HL-60/S4 treated with retinoic acid at 250 ng/mL for 4 days and 3 days (cell line): Measurements from ENCODE around the gene PCIF1.
"Not testable (repeated sequence)": the region's sequence is repeated elsewhere in the genome, so short reads cannot be mapped to it uniquely, and the experiment has no call there.

Experiments used
- in situ Hi-C: fragments of 300-500 bp; cut with MboI; formaldehyde crosslinking; loops from 2 replicates; pipeline ENCODE4 v1.7.0; 2022; ENCODE audit warnings: low sequenced_read_pairs

Gene PCIF1

GRCh38 chr20:45921337-45922189 is 12.9 kb upstream of the PCIF1 start:
- in situ Hi-C loops: no loop called here

GRCh38 chr20:45924391-45925261 is 9.9 kb upstream of the PCIF1 start:
- in situ Hi-C loops: no loop called here

- in situ Hi-C loops: no loop called here
Observed at GRCh38 chr20:45925821-45926506, 8.5 kb upstream of the PCIF1 start.

GRCh38 chr20:45926731-45927070 is 7.8 kb upstream of the PCIF1 start:
- in situ Hi-C loops: no loop called here

GRCh38 chr20:45927071-45927878 is 7.2 kb upstream of the PCIF1 start:
- in situ Hi-C loops: no loop called here

GRCh38 chr20:45931680-45932079 is 2.8 kb upstream of the PCIF1 start:
- in situ Hi-C loops: not testable (repeated sequence)

GRCh38 chr20:45933266-45934045 is 1.0 kb upstream of the PCIF1 start:
- in situ Hi-C loops: no loop called here

- in situ Hi-C loops: no loop called here
Observed at GRCh38 chr20:45934046-45934585, 367 bp upstream of the PCIF1 start.

GRCh38 chr20:45935416-45936046 is 1.0 kb downstream of the PCIF1 start:
- in situ Hi-C loops: no loop called here

- in situ Hi-C loops: no loop called here
Observed at GRCh38 chr20:45937765-45938164, 3.3 kb downstream of the PCIF1 start.

GRCh38 chr20:45938727-45939438 is 4.4 kb downstream of the PCIF1 start:
- in situ Hi-C loops: no loop called here

GRCh38 chr20:45940053-45940452 is 5.6 kb downstream of the PCIF1 start:
- in situ Hi-C loops: no loop called here

GRCh38 chr20:45940469-45940868 is 6.0 kb downstream of the PCIF1 start:
- in situ Hi-C loops: no loop called here

GRCh38 chr20:45943613-45944012 is 9.1 kb downstream of the PCIF1 start:
- in situ Hi-C loops: no loop called here

GRCh38 chr20:45944151-45944964 is 9.9 kb downstream of the PCIF1 start:
- in situ Hi-C loops: no loop called here

GRCh38 chr20:45944965-45945677 is 10.6 kb downstream of the PCIF1 start:
- in situ Hi-C loops: no loop called here

GRCh38 chr20:45945678-45946148 is 11.2 kb downstream of the PCIF1 start:
- in situ Hi-C loops: no loop called here
